ENCODE results near the gene FNDC11. TPM values are rescaled to one million over a fixed set of nuclear protein-coding genes. Genes with fewer than 3 reads are reported as not detected.

The FNDC11 gene
- total and polyA plus RNA-seq, 2 of the 13 experiments (the other 11 are each of a cell fraction or from before 2014, with no cell fraction given) = 0.07 TPM; not detected in 1

GRCh38 chr20:63586797-63587196 lies 32.8 kb downstream of the FNDC11 start:
- in situ Hi-C loops (cut with HindIII; ENCODE audit: extremely low pct_ligation_motif_present, low pct_unique_long_range_greater_than_20kb) = no loop called here
- BruUV-seq (replicated peaks) = no TSS peak
- no peak for ATAC-seq
- Histone ChIP-seq H3K27me3 (ENCODE audit: control insufficient read depth in 1 of 2, insufficient read depth in 2 of 2, low read length in 2 of 2) (peaks cover 0 to 7% of the 10 kb centered on the region in 2 experiments; a peak in 2 of 5 replicates), H3K9me3 (ENCODE audit: low read length) (no peaks in the 10 kb centered on the region), H3K79me2 (ENCODE audit: insufficient read depth, low read length) (no peaks in the 10 kb centered on the region), H3K27ac (ENCODE audit: extremely low read length, insufficient read depth, low read length) (no peak overlapping the region), H2AFZ (ENCODE audit: low read length) (no peak overlapping the region), H3K4me3 (replicated peaks in 1 of 3; ENCODE audit: insufficient read depth in 1 of 3, low read depth in 2 of 3, low read length in 3 of 3) (no peak overlapping the region), H4K20me1 (ENCODE audit: insufficient read depth, low read length) (no peaks in the 10 kb centered on the region), H3K36me3 (replicated peaks in 1 of 2; ENCODE audit: control insufficient read depth in 1 of 2, insufficient read depth in 2 of 2, low read length in 2 of 2) (peaks cover 8 to 10% of the 10 kb centered on the region in 2 experiments; a peak in 4 of 5 replicates), H3K4me1 (ENCODE audit: insufficient read depth, low read length) (peaks cover 33% of the 10 kb centered on the region), H3K4me2 (ENCODE audit: low read depth, low read length) (no peak overlapping the region), H3K9ac (ENCODE audit: insufficient read depth, low read depth, low read length) (no peak overlapping the region)
- no peak for FAIRE-seq
- intact Hi-C loops (cut with micrococcal nuclease; ENCODE audit: unreplicated experiment) = no loop called here
- DNase-seq (ENCODE audit: low spot score) = no peak
- CTCF ChIA-PET (ENCODE audit: low intra/inter-chr PET ratio, low total read pairs) = no interaction called here
- TF ChIP-seq AGO2 (optimal IDR thresholded peaks at IDR 0.05; ENCODE audit: low read depth, low read length) (peak; percentile 77), FOXJ3 (CRISPR knock-in tag; IDR thresholded peaks at IDR 0.05; ENCODE audit: borderline replicate concordance) (no peak), ZBTB38 (CRISPR knock-in tag; IDR thresholded peaks at IDR 0.05) (0 out of 2 replicates have a peak, but pooled peaks have one; percentile 19), JARID2 (CRISPR knock-in tag; IDR thresholded peaks at IDR 0.05; ENCODE audit: insufficient replicate concordance) (no peak), ZNF550 (CRISPR knock-in tag; IDR thresholded peaks at IDR 0.05; ENCODE audit: borderline replicate concordance) (no peak), ZC3H13 (CRISPR knock-in tag; IDR thresholded peaks at IDR 0.05) (0 out of 2 replicates have a peak, but pooled peaks have one; percentile 53), KDM2A (CRISPR knock-in tag; IDR thresholded peaks at IDR 0.05; ENCODE audit: borderline replicate concordance, low read depth) (0 out of 2 replicates have a peak, but pooled peaks have one; percentile 42), TOPORS (CRISPR knock-in tag; IDR thresholded peaks at IDR 0.05) (no peak)
- POLR2A ChIA-PET = no interaction called here
- 88% methylated on average over 17 of the region's 17 CpGs for WGBS (ENCODE audit: low lambda C conversion rate)

DNA sequence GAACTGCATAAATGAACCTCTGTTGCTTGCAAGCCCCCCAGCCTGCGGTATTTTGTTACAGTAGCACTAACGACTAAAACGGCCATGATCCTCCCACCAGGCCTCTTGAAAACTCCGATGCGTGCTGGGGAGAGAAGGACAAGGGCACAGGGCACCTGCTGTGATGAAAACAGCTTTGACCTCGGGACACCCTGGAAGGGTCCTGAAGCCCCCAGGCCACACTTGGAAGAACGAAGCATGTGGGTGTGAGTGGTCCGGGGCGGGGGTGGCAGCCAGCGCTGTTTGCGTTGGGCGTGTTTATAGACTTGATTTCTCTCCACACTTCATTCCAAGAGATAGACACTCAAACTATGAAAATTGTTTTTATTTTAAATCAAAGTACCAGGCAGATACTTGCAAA lies 33.3 kb downstream of the FNDC11 start:
- WGBS (ENCODE audit: low lambda C conversion rate) = 96% methylated on average over 12 of the region's 12 CpGs
- H3K4me2 ChIP-seq (ENCODE audit: low read depth, low read length) = no peak overlapping the region
- ATAC-seq = no peak
- no peak overlapping the region for H3K4me3 ChIP-seq (replicated peaks in 1 of 3; ENCODE audit: insufficient read depth in 1 of 3, low read depth in 2 of 3, low read length in 3 of 3)
- BruUV-seq (replicated peaks) = no TSS peak
- H3K36me3 ChIP-seq (replicated peaks in 1 of 2; ENCODE audit: control insufficient read depth in 1 of 2, insufficient read depth in 2 of 2, low read length in 2 of 2) = peaks cover 10 to 15% of the 10 kb centered on the region in 2 experiments; a peak in 4 of 5 replicates
- DNase-seq (ENCODE audit: low spot score) = no peak
- no peak for TF ChIP-seq AKAP8 (CRISPR knock-in tag; IDR thresholded peaks at IDR 0.05)
- peak; percentile 57 for TF ChIP-seq RBM22 (optimal IDR thresholded peaks at IDR 0.05; ENCODE audit: low read length)
- ChIA-PET CTCF (ENCODE audit: low intra/inter-chr PET ratio, low total read pairs) (no interaction called here), POLR2A (interaction anchor here (1.3 kb wide), 1 partner anchor 13 kb away, joined by 4 read pairs; the partner anchor contains the start of gene HELZ2)
- no peak for FAIRE-seq
- H2AFZ ChIP-seq (ENCODE audit: low read length) = no peak overlapping the region
- H3K9ac ChIP-seq (ENCODE audit: insufficient read depth, low read depth, low read length) = no peak overlapping the region
- H3K4me1 ChIP-seq (ENCODE audit: insufficient read depth, low read length) = peaks cover 32% of the 10 kb centered on the region
- peaks cover 0 to 6% of the 10 kb centered on the region in 2 experiments; a peak in 2 of 5 replicates for H3K27me3 ChIP-seq (ENCODE audit: control insufficient read depth in 1 of 2, insufficient read depth in 2 of 2, low read length in 2 of 2)
- H4K20me1 ChIP-seq (ENCODE audit: insufficient read depth, low read length) = no peaks in the 10 kb centered on the region
- intact Hi-C loops (cut with micrococcal nuclease; ENCODE audit: unreplicated experiment) (no loop called here), in situ Hi-C loops (cut with HindIII; ENCODE audit: extremely low pct_ligation_motif_present, low pct_unique_long_range_greater_than_20kb) (no loop called here)
- H3K27ac ChIP-seq (ENCODE audit: extremely low read length, insufficient read depth, low read length) = no peak overlapping the region
- H3K9me3 ChIP-seq (ENCODE audit: low read length) = no peaks in the 10 kb centered on the region
- no peaks in the 10 kb centered on the region for H3K79me2 ChIP-seq (ENCODE audit: insufficient read depth, low read length)

All from HepG2 (cell line).